Uterus (tissue), 2 donors: ENCODE data around the gene MS4A15.

ENCODE experiments used
- POLR2A ChIP-seq, 2 donors: fragments of 450-650 bp; IDR thresholded peaks; one replicate each; pipeline ENCODE4 v1.6.1; 2016; ENCODE audit warnings: antibody characterized with exemption in 2 of 2, mild to moderate bottlenecking in 1 of 2, moderate library complexity in 1 of 2
- TF ChIP-seq, protein P1 (sequence below), 4 experiments: fragments of 200-600 bp in 2 of 4; fragments of 450-650 bp in 2 of 4; sonication (generic) in 2 of 4; IDR thresholded peaks; one replicate each; pipeline ENCODE4 v1.5.1; 2016 to 2019; ENCODE audit warnings: antibody characterized with exemption in 4 of 4, mild to moderate bottlenecking in 2 of 4, moderate library complexity in 1 of 4

DNA sequence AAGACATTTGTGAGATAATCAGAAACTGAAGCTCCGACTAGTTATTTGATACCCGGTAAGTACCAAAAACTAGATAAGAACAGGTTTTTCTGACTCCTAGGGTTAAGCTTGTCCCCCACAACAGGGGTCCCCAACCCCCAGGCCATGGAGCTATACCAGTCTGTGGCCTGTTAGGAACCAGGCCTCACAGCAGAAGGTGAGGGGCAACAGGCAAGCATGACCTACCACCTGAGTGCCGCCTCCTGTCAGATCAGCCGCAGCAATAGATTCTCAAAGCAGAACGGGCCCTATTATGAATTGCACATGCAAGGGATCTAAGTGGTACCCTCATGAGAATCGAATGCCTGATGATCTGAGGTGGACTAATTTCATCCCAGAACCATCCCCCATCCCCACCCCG is 27.2 kb downstream of the MS4A15 start:
- TF ChIP-seq POLR2A (IDR thresholded peaks at IDR 0.05) = no peak
- TF ChIP-seq, protein P1, sequence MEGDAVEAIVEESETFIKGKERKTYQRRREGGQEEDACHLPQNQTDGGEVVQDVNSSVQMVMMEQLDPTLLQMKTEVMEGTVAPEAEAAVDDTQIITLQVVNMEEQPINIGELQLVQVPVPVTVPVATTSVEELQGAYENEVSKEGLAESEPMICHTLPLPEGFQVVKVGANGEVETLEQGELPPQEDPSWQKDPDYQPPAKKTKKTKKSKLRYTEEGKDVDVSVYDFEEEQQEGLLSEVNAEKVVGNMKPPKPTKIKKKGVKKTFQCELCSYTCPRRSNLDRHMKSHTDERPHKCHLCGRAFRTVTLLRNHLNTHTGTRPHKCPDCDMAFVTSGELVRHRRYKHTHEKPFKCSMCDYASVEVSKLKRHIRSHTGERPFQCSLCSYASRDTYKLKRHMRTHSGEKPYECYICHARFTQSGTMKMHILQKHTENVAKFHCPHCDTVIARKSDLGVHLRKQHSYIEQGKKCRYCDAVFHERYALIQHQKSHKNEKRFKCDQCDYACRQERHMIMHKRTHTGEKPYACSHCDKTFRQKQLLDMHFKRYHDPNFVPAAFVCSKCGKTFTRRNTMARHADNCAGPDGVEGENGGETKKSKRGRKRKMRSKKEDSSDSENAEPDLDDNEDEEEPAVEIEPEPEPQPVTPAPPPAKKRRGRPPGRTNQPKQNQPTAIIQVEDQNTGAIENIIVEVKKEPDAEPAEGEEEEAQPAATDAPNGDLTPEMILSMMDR (IDR thresholded peaks at IDR 0.05) = no peak
